Right lobe of liver (tissue), 6 donors: ENCODE measurements around the gene CROCC2. TPM values are rescaled to one million over a fixed set of nuclear protein-coding genes. Genes with fewer than 3 reads are reported as not detected.

ENCODE experiments used
- ATAC-seq, 4 donors: fragments of 200-7000 bp; cut with Tn5 transposase; one replicate each; pipeline ENCODE4 v1.9.1; 2020; ENCODE audit warnings: mild to moderate bottlenecking in 4 of 4, moderate library complexity in 4 of 4
- DNase-seq, 3 donors: peaks; one replicate each; pipeline ENCODE4 v3.0.0-alpha.2; 2020
- H3K27ac ChIP-seq, 3 donors: fragments of 200-600 bp; one replicate each; pipeline ENCODE4 v1.8.0; 2022
- H3K27me3 ChIP-seq, 2 donors: fragments of 200-600 bp; one replicate each; pipeline ENCODE4 v1.8.0; 2022
- H3K36me3 ChIP-seq, 4 donors: fragments of 200-600 bp; sonication (generic) in 1 of 4; one replicate each; pipeline versions ENCODE4 v1.5.1 to v1.8.0; 2017 to 2022; ENCODE audit warnings: control low read depth in 1 of 4
- H3K4me1 ChIP-seq, 4 donors: fragments of 200-600 bp; sonication (generic) in 1 of 4; one replicate each; pipeline versions ENCODE4 v1.5.1 to v1.8.0; 2017 to 2022; ENCODE audit warnings: control low read depth in 1 of 4
- H3K4me3 ChIP-seq, 3 donors: fragments of 200-600 bp; one replicate each; pipeline ENCODE4 v1.8.0; 2022
- H3K9me3 ChIP-seq, 4 donors: fragments of 200-600 bp; sonication (generic) in 1 of 4; one replicate each; pipeline versions ENCODE4 v1.5.1 to v1.8.0; 2017 to 2022; ENCODE audit warnings: control low read depth in 1 of 4
- POLR2A ChIP-seq: fragments of 450-650 bp; IDR thresholded peaks from one replicate; pipeline ENCODE4 v1.6.1; 2017; ENCODE audit warnings: antibody characterized with exemption, mild to moderate bottlenecking
- WGBS: methylation state at CpG from one replicate; pipeline ENCODE4 v1.1.6; 2018; ENCODE audit warnings: low coverage, low lambda C conversion rate; ENCODE audit not compliant: insufficient coverage; ENCODE audit errors: missing lambda C conversion rate; 5-methylcytosine and 5-hydroxymethylcytosine counted together
- intact Hi-C, 2 donors: fragments of 100-400 bp; cut with DNase I; formaldehyde crosslinking; loops; one replicate each; pipeline versions ENCODE4 v1.11.2 to v1.14.1; 2022
- total RNA-seq, 6 experiments: library from RNA; depleted of rRNA in 2 of 6; stranded (reverse); fragments of >200 nt in 2 of 6; fragmentation: NEBNext Ultra II Directional in 3 of 6; extraction: Animal tissue kit (Norgen Biotek cat#: 25700) in 3 of 6; gene quantifications; one replicate each; pipeline versions ENCODE4 v1.1.0 to v1.2.4, GENCODE V29; 2016 to 2023
- TF ChIP-seq, protein P1 (sequence below), 4 donors: fragments of 200-600 bp in 3 of 4; fragments of 450-650 bp in 1 of 4; IDR thresholded peaks; one replicate each; pipeline versions ENCODE4 v1.5.1 to v1.8.0; 2016 to 2022; ENCODE audit warnings: antibody characterized with exemption in 4 of 4, mild to moderate bottlenecking in 2 of 4
- donor health status: DM: no; HTN: yes; CAD: no.
- donor health status: DM: no; HTN: no; CAD: no.
- donor health status: DM: no; HTN: no; CAD: no.
- donor health status: DM: no; HTN: yes; CAD: no.
- donor health status: DM: no; HTN: yes; CAD: no.

CROCC2 gene
- total RNA-seq, 6 experiments from 2014 or later = 0.06 to 0.15 (median 0.12) TPM; not detected in 1

GRCh38 chr2:240957656-240958365 is 51.7 kb downstream of the CROCC2 start:
- H3K27me3 ChIP-seq = no peaks in the 10 kb centered on the region
- no peak for ATAC-seq
- WGBS = 81% methylated on average over 6 of the region's 17 CpGs
- H3K4me3 ChIP-seq = no peak overlapping the region
- no peak overlapping the region for H3K27ac ChIP-seq
- peaks cover 0 to 12% (median 3%) of the 10 kb centered on the region in 4 donors for H3K4me1 ChIP-seq
- H3K9me3 ChIP-seq = no peaks in the 10 kb centered on the region
- intact Hi-C loops = no loop called here
- no peaks in the 10 kb centered on the region for H3K36me3 ChIP-seq
- no peak for DNase-seq
- TF ChIP-seq, protein P1, sequence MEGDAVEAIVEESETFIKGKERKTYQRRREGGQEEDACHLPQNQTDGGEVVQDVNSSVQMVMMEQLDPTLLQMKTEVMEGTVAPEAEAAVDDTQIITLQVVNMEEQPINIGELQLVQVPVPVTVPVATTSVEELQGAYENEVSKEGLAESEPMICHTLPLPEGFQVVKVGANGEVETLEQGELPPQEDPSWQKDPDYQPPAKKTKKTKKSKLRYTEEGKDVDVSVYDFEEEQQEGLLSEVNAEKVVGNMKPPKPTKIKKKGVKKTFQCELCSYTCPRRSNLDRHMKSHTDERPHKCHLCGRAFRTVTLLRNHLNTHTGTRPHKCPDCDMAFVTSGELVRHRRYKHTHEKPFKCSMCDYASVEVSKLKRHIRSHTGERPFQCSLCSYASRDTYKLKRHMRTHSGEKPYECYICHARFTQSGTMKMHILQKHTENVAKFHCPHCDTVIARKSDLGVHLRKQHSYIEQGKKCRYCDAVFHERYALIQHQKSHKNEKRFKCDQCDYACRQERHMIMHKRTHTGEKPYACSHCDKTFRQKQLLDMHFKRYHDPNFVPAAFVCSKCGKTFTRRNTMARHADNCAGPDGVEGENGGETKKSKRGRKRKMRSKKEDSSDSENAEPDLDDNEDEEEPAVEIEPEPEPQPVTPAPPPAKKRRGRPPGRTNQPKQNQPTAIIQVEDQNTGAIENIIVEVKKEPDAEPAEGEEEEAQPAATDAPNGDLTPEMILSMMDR (IDR thresholded peaks at IDR 0.05) = no peak
- no peak for TF ChIP-seq POLR2A

GRCh38 chr2:240958366-240959213 is 52.5 kb downstream of the CROCC2 start:
- no peaks in the 10 kb centered on the region for H3K36me3 ChIP-seq
- DNase-seq = no peak
- no CpG with 5 or more reads among the region's 19 CpGs for WGBS
- ATAC-seq = no peak
- no peaks in the 10 kb centered on the region for H3K9me3 ChIP-seq
- H3K27me3 ChIP-seq = no peaks in the 10 kb centered on the region
- no peak for TF ChIP-seq POLR2A
- TF ChIP-seq, protein P1 (IDR thresholded peaks at IDR 0.05) = no peak
- H3K4me1 ChIP-seq = peaks cover 0 to 12% (median 3%) of the 10 kb centered on the region in 4 donors
- intact Hi-C loops = no loop called here
- no peak overlapping the region for H3K27ac ChIP-seq
- H3K4me3 ChIP-seq = no peak overlapping the region

DNA sequence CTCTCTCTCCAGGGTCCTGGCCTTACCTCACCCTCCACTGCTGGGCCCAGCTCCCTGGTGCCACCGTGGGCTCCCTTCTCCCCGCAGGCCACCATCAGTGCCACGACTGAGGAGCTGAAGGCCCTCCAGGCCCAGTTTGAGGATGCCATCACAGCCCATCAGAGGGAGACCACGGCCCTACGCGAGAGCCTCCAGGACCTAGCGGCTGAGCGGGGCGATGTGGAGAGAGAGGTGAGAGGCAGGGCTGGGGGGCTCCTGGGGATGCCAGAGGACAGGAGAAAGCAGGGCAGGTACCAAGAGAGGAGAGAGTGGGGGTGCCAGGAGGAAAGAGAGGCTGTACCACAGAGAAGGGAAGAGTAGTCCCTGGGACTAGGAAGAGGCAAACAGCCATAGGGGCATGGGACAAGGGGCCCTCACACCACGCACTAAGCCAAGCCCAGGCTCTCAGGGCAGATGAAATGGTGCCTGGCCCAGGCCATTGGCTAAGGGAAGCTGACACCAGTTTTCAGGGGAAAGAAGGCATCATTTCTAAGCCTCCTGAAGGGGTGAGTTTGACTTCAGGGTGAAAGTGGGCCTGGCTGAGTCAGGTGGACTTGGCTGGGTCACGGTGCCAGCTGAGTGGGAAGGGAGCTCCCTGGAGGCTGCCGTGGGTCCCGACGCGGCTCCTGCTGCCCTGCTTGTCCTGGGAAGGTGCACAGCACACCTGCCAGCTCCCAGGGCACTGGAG is 53.2 kb downstream of the CROCC2 start:
- no peaks in the 10 kb centered on the region for H3K9me3 ChIP-seq
- DNase-seq (no peak), ATAC-seq (no peak)
- no peak overlapping the region for H3K27ac ChIP-seq
- intact Hi-C loops = no loop called here
- 100% methylated on average over 4 of the region's 15 CpGs for WGBS
- H3K36me3 ChIP-seq = no peaks in the 10 kb centered on the region
- H3K27me3 ChIP-seq = no peaks in the 10 kb centered on the region
- no peak overlapping the region for H3K4me3 ChIP-seq
- peaks cover 0 to 12% (median 3%) of the 10 kb centered on the region in 4 donors for H3K4me1 ChIP-seq
- TF ChIP-seq, protein P1 (IDR thresholded peaks at IDR 0.05) = no peak
- no peak for TF ChIP-seq POLR2A

DNA sequence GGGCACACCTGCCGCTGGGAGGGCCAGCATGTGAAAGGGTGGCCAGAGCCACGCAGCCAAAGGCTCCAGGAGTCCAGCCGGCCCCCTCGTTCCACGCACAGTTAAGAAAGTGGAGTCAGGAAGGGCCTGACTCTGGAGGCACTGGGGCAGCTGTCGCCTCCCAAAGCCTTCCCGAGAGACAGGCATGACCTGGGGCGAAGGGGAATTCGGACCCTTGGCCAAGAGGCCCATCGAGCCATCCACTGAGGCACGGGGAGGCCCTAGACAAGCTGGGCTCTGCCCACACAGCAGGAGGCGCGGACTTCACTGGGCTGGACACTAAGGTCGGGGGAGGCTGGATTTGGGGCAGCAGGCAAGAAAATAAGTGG is 53.8 kb downstream of the CROCC2 start:
- intact Hi-C loops = no loop called here
- no peaks in the 10 kb centered on the region for H3K36me3 ChIP-seq
- no peak overlapping the region for H3K4me3 ChIP-seq
- H3K9me3 ChIP-seq = no peaks in the 10 kb centered on the region
- peaks cover 0 to 12% (median 3%) of the 10 kb centered on the region in 4 donors for H3K4me1 ChIP-seq
- 92% methylated on average over 2 of the region's 14 CpGs for WGBS
- TF ChIP-seq, protein P1 (IDR thresholded peaks at IDR 0.05) = no peak
- no peak for TF ChIP-seq POLR2A
- DNase-seq (no peak), ATAC-seq (no peak)
- H3K27me3 ChIP-seq = no peaks in the 10 kb centered on the region
- H3K27ac ChIP-seq = no peak overlapping the region
